GM21717 (cell line): ENCODE data around the gene SLC38A1.
A peak's percentile ranks its signal among the peaks of the same experiment; 100 is the strongest.
"Not testable (repeated sequence)": the region's sequence is repeated elsewhere in the genome, so short reads cannot be mapped to it uniquely, and the experiment has no call there.

ENCODE experiments used
- ATAC-seq: cut with Tn5 transposase; IDR thresholded peaks from one replicate; pipeline ENCODE4 v1.9.1; 2021; ENCODE audit warnings: mild to moderate bottlenecking, moderate library complexity; ENCODE audit not compliant: unreplicated experiment

The SLC38A1 gene

GRCh38 chr12:46177025-46177424 is 91.8 kb downstream of the SLC38A1 start:
- ATAC-seq: peak; percentile 28

- no peak for ATAC-seq
Measured at GRCh38 chr12:46174919-46175318, 93.9 kb downstream of the SLC38A1 start.

DNA sequence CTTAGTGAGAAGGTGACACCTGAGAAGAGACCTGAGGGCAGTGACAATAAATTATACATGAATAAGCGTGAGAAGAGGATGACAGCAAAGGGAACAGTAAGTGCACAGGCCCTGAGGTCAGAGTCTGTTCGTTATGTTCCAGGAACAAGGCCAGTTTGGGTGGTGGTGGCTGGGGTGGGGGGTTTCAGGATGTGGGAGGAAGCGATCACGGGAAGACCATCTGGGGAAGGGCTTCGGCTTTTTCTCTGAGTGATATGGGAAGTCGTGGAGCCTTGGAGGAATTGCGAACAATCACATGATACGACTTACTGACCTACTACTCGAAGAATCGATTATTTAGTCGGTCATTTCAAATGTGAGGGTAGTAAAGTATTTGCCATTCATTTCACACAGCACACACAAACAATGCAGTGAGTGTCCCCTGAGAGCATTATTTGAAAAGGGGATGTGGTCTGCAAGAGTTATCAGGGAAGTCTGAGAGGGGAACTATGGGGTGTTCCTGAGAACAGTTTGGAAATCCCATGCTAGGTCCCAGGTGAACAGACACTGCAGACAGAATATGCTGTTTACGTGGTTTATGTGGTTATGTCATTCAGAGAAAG is 94.7 kb downstream of the SLC38A1 start:
- ATAC-seq: no peak

DNA sequence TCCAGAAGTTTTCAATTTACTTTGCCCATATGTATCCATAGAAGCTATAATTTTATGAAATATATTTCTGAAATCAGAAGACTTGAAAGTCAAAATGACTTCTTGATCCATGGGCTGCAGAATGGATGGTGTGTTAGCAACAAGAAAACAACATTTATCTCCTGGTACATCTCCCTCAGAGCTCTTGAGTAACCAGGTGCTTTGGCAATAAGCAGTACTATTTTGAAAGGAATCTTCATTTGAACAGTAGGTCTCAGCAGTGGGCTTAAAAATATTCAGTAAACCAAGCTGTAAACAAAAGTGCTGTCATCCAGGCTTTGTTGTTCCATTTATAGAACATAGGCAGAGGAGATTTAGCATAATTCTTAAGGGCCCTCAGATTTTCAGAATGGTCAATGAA is 100.4 kb downstream of the SLC38A1 start:
- no peak for ATAC-seq

GRCh38 chr12:46167412-46167811 is 101.4 kb downstream of the SLC38A1 start:
- ATAC-seq: no peak

- ATAC-seq: no peak
Measured at GRCh38 chr12:46165191-46165590, 103.7 kb downstream of the SLC38A1 start.

DNA sequence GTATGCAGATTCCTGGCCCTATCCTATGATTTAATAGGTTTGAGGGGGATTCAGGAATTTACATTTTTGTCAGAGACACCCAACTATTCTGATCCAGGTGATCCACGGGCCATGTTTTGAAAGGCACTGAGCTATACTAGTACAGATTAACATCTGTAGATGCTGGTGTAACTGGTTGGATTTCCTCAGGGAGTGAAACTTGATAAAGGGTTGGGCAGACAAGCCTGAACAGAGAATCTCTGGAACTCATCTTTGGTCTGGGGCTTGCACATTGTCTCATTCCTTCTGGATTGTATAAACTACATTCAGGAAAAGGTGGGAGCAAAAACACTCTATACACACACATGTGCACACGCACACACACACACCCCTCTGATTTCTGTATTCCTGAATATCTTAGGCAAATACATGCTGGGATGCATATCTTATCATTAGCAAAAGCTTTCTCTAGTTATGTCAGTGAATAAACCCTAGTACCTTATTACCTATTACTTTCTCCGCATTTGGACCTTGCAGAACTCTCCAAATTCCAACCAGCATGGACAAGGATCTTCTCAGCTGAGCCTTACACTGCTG is 104.6 kb downstream of the SLC38A1 start:
- ATAC-seq: no peak

DNA sequence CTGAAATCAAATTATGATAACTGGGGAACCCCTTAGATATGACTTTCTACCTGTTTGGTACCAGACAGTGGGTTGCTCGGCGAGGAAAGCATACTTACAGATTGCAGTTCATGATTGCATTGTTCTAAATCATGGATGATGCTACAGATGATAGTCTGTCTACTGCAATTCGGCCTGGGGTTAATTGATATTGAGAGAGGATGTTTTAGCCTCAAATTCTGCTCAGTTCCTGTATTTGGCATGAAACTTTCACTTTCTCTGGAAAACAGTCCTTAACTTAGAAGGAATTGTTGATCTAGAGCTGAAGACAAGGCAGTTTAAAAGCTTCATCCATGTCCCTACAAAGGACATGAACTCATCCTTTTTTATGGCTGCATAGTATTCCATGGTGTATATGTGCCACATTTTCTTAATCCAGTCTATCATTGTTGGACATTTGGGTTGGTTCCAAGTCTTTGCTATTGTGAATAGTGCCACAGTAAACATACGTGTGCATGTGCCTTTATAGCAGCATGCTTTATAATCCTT is 106.2 kb downstream of the SLC38A1 start:
- ATAC-seq: not testable (repeated sequence)

GRCh38 chr12:46160981-46161690 is 107.7 kb downstream of the SLC38A1 start:
- ATAC-seq: no peak

DNA sequence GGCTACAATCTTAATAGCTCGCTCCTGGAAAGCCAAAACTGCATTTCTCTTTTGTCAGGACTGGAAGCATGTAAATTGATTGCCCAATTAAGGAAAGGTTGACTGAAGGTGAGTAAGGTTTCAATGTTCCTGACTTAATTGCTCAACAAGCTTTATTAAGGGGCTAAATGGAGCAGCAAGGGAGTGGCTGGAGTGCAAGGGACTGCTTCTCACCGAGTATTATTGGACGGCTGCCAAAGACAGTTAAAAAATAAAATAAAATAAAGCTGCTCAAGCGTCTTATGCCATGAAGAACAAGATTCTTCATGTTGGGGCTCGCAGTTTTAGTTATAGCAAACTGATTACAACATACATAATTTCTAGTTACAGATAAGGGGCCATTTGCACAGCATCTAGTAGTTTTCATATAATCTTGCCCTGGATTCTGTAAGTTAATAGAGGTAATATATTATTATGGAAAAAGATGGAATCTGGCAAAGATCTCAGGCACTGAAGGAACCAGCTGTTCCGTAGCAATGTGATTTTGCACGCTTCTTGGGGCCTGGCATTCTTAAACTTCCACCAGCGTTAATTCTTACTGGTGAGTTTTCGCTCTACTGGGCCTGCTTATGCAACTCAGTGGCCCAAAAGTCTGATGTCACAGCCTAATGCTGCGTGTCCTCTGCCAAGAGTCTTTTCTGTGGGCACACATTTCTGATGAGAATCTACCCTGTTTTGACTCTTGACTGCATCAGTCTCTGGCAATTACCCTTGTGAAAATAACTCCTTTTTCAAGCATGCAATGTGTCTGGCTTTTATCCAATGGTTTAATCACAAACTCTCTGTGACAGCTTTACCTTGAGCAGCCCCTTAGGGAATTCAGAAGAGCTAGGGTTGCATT is 108.5 kb downstream of the SLC38A1 start:
- ATAC-seq: no peak

GRCh38 chr12:46159309-46159901 is 109.4 kb downstream of the SLC38A1 start:
- ATAC-seq: no peak

DNA sequence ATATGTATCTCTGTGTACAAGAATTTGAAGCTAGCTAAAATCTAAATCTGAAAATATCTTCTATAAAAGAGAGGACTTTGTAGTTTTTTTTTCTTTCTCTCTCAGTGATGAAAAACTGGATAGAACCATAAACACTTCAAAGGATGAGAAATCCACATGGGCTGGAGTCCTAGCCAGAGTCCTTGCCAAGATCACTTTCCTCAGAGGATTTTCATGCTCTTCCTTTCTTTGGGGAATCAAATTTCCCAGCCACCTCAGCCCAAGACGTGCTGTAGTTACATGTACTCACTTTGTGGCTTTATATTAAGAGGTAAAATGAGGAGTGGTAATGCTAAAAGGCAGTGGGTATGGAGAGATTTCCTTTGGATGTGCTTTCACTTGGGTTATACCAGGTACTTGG is 110.3 kb downstream of the SLC38A1 start:
- no peak for ATAC-seq

GRCh38 chr12:46154221-46154985 is 114.4 kb downstream of the SLC38A1 start:
- no peak for ATAC-seq

DNA sequence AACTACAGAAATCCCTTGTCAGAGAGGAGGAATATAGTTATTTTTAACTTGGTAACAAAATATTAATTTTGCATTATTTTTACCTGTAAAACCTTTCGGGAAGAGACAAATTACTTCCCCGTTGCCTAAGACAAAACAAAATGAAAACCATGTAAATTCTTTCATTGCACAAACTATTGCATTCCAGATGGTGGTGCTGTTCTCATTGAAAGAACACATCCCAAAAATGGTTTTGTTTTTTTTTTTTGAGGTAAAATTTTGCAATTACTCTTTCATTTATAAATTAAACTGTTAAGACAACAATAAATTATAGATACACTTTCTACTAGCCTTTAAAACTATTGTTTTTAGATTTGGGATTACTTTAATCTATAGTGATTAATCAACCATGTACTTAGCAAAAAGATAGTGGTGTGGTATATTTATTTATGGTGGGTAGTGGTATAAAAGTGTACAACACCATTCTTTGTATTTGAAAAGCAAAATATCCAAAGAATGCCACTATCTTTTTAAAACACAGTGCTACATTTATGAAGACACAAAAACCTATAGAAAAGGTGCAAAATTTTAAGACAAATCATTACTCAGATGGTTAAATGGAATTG is 115.5 kb downstream of the SLC38A1 start:
- ATAC-seq: no peak

DNA sequence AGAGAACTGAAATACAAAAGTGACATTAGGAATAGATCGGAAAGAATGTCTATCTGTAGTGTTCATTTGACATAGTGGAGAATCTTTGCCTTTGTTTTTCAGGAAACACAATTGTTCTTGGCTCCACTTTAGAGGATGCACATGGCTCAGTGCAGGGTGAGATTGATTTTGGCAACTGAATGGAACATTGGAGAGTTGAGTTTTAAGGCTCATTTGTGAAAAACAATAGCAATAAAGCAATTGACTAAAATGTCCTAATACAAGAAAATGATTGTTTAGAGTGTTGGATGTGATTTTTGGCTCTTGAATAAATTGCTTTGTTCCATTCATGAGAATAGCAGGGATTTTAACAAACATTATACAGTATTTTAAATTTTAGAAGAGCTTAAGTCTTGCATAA is 116.4 kb downstream of the SLC38A1 start:
- no peak for ATAC-seq

DNA sequence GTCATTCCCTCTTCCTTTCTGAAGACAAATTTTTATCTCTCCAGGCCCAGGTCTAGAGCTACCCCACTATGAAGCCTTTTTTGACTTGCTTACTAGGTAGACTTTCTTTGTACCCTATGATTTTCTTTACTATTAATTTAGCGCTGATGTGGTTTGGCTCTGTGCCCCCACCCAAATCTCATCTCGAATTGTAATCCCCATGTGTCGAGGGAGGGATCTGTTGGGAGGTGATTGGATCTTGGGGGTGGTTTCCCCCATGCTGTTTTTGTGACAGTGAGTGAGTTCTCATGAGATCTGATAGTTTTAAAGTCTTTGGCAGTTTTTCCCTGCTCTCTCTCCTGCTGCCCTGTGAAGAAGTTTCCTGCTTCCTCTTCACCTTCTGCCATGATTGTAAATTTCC is 118.1 kb downstream of the SLC38A1 start:
- no peak for ATAC-seq

DNA sequence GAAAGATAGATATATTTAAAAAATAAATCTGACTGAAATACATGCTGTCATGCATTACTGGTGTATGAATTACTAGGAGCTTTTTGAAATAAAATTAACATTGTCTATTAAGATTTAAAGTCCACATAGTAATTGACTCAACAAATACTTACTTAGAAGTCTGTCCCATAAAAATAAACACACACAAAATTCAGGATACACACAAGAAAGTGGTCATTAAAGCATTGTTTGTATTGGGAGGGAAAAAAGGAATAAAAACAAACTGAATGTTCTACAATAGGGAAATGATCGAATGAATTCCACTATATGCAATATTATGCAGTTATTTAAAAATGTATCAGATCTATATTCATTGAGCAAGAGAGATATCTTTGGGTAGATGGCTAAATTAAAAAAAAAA is 118.9 kb downstream of the SLC38A1 start:
- ATAC-seq: no peak

GRCh38 chr12:46149079-46149464 is 119.8 kb downstream of the SLC38A1 start:
- ATAC-seq: no peak

DNA sequence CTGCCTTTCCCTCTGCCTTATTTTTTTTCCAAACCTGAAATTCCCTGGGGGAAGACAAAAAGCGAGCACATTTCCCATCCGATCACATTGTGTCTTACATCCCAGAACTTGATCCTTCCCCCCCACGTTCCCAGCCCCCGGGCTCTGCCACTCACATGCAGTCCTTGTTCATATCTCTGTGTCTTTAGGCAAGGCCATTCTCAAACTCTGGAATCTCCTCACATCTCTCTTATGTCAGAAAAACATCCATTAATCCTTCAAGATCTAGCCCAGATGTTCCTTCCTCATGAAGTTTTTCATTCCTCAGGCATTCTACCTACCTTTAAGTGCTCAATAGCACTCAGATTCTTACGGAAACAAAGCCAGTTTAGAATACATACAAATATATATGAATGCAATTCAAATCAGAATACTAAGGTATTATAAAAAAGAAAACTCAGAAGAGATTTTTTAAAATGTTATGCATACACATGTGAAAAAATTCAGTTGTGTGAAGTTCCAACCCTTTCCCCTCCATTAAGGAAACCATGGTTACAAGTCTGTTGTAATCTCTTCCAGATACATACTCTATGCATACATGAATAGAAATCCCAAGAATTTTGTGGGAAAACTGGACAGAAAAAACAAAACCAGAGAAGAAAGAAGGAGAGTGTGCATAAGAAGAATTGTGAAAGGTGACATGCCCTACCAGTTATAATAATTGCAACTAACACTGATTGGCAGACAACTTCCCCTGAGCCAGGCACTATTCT is 120.3 kb downstream of the SLC38A1 start:
- no peak for ATAC-seq
